VCaP (cell line): ENCODE measurements around the gene STAT1.

Source experiments
- H3K27ac ChIP-seq: fragments of 450-650 bp; 2 replicates; pipeline ENCODE4 v1.5.1; 2017
- TF ChIP-seq, protein P1 (sequence below): fragments of 450-650 bp; conservative IDR thresholded peaks from 2 replicates; pipeline ENCODE4 v1.5.1; 2017; ENCODE audit warnings: mild to moderate bottlenecking, moderate library complexity

Gene STAT1

DNA sequence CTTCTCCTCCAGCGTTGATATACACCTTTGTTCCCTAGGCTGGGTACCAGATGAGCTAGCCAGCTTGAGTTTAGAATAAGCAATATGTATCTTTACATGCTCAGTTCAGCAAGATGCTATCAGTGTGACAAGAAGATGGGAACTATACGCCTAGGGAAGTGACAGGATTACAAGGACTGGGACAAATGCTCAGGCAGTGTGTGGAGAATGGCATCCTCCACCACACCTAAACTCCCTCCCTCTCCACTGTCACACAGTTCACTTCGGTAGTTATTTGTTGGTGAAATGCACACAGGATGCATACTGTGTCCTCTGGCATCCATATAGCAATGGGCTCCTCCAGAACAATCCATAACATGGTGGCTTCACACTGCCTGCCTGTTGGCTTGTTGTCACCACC is 7.7 kb downstream of the STAT1 start:
- H3K27ac ChIP-seq, result no peak overlapping the region
- TF ChIP-seq, protein P1, sequence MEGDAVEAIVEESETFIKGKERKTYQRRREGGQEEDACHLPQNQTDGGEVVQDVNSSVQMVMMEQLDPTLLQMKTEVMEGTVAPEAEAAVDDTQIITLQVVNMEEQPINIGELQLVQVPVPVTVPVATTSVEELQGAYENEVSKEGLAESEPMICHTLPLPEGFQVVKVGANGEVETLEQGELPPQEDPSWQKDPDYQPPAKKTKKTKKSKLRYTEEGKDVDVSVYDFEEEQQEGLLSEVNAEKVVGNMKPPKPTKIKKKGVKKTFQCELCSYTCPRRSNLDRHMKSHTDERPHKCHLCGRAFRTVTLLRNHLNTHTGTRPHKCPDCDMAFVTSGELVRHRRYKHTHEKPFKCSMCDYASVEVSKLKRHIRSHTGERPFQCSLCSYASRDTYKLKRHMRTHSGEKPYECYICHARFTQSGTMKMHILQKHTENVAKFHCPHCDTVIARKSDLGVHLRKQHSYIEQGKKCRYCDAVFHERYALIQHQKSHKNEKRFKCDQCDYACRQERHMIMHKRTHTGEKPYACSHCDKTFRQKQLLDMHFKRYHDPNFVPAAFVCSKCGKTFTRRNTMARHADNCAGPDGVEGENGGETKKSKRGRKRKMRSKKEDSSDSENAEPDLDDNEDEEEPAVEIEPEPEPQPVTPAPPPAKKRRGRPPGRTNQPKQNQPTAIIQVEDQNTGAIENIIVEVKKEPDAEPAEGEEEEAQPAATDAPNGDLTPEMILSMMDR, result no peak

DNA sequence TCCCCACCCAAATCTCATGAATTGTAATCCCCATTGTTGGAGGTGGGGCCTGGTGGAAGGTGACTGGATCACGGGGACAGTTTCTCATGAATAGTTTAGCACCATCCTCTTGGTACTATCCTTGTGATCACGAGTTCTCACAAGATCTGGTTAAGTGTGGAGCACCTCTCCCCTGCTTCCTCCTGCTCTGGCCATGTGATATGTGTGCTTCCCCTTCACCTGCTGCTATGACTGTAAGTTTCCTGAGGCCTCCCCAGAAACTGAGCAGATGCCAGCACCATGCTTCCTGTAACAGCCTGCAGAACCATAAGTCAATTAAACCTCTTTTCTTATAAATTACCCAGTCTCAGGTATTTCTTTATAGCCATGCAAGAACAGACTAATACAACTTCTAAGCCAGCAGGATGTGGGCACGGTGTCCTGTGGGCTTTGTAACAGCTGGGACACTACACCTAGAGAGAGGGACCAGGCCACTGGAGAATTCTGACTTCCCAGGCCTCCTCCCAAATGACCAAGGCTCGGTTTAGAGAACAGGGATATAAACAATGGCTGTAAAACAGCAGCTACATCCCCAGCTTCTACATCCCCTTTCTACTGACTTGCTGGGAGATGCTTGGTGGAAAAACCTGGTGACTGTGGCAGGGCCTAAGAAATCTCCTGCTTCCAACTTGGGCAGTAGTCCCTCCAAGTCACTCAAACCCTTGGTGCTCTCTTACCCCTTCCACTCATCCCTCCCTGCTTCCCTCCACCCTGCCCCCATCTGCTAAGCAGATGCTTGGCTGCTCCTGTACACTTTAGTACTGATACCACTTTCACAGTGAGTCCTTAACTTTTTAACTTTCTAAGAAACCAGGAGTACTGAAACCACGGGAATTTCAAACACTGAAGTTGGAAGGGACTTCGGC is 10.3 kb downstream of the STAT1 start:
- TF ChIP-seq, protein P1, result no peak
- H3K27ac ChIP-seq, result no peak overlapping the region

DNA sequence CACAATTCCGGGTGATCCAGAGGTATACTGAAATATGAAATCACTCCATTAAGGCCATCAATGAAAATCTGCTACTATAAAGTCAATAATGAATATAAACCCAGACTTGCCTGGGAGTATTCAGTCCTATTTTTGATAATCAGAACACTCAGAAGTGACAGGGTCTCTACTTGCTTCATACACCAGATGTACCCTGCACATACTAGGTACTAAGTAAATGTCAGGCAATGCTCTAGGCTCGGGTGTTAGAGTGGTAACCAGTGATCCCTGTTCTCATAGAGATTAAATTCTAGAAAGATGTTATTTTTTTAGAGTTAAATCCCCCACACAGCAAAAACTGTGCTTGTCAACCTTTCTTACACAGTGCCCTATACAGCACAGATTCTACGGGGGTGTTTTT is 12.3 kb downstream of the STAT1 start:
- no peak overlapping the region for H3K27ac ChIP-seq
- TF ChIP-seq, protein P1, result no peak

GRCh38 chr2:191001032-191001431 is 12.9 kb downstream of the STAT1 start:
- H3K27ac ChIP-seq, result no peak overlapping the region
- TF ChIP-seq, protein P1, result no peak

- TF ChIP-seq, protein P1, result no peak
- H3K27ac ChIP-seq, result no peak overlapping the region
These were observed 13.9 kb downstream of the STAT1 start for GRCh38 chr2:190999949-191000665.

GRCh38 chr2:190999058-190999457 is 14.9 kb downstream of the STAT1 start:
- TF ChIP-seq, protein P1, result no peak
- H3K27ac ChIP-seq, result no peak overlapping the region

DNA sequence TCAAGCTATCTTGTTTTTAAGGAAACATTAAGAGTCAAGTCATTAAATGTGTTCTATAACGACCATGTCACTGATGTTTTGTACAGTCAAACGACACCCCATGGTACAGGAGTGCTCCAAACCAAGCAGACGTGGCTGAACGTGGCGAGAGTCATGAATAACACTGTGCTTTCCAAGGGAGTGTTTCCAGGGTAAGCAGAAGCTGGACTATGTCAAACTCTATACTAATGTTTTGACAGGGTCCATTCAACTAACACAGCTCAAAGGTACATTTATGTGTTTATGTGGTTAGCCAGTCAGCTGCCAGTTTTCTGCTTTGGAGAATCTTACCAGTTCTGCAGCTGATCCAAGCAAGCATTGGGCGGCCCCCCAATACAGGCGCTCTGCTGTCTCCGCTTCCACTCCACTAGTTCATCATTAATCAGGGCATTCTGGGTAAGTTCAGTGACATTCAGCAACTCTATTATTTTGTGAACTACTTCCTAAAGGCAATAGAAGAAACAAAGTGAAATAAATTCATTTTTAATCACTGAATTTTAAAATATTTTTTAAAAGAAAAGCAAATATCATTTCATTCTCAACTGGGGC is 16.4 kb downstream of the STAT1 start:
- TF ChIP-seq, protein P1, result no peak
- H3K27ac ChIP-seq, result no peak overlapping the region
